HG03196 (cell line): ENCODE data around the gene SLC22A4.

Source experiments
- ATAC-seq: cut with Tn5 transposase; IDR thresholded peaks from one replicate; pipeline ENCODE4 v1.9.1; 2021; ENCODE audit not compliant: unreplicated experiment

SLC22A4 gene

GRCh38 chr5:132293992-132294727 lies at the start of gene SLC22A4:
Gene SLC22A4 (plus strand): TSS chr5:132294394. CDS start chr5:132294617, 223 bp downstream.
- peak; percentile 65 for ATAC-seq

DNA sequence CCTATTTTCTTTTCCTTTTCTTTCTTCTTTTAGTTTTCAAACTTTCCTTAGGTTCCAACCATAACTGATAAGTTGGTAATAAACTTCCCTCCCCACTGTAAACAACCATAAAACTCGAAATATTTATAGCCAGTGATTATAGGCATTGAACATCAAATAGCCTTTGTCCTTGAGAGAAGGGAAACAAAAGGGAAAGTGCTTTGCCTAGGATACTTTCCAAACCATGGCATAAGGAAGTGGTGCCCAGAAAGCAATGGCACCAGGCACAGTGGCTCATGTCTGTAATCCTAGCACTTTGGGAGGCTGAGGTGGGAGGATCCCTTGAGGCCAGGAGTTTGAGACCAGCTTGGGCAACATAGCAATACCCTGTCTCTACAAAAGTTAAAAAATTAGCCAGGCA lies 48.6 kb upstream of the SLC22A4 start:
- no peak for ATAC-seq

DNA sequence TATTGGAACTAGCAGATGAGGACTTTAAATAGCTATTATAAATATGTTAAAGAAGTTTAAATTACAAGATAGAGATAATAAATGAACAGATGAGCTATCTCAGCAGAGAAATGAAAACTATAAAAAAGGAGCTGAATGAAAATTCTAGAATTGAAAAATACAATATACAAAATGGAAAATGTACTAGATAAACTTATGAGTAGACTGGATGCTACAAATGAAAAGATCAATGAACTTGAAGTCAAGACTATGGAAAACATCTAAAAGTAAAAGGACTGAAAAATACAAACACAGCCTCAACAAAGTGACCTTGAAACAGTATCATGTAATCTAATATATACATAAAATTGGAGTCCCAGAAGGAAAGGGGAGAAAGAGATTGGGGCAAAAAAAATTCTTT lies 47.4 kb upstream of the SLC22A4 start:
- no peak for ATAC-seq

- no peak for ATAC-seq
Measured at GRCh38 chr5:132250547-132250946, 43.6 kb upstream of the SLC22A4 start.

GRCh38 chr5:132251220-132251725 lies 42.9 kb upstream of the SLC22A4 start:
- no peak for ATAC-seq

DNA sequence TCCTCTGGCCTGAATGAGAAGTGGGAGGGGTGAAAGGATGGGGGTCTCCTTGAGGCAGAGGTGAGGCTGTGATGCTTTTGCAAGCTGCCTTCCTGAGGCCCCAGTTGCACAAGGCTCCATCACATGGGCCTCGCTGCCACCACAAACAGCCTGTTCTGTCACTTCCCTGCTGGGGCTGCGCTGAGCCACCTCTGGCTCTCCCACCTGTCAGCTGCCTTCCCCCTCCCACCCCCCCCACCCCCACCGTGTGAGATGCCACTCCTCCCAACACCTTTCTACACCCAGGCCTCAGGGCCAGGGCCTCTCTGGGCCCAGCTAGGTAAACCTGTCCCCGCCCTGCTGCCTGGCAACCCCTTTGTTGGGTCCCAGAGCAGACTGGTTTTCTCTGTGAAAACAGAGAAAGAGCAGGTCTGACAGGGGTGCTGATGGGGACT lies 41.2 kb upstream of the SLC22A4 start:
- ATAC-seq, result no peak

GRCh38 chr5:132253452-132254320 lies 40.5 kb upstream of the SLC22A4 start:
- ATAC-seq, result no peak

DNA sequence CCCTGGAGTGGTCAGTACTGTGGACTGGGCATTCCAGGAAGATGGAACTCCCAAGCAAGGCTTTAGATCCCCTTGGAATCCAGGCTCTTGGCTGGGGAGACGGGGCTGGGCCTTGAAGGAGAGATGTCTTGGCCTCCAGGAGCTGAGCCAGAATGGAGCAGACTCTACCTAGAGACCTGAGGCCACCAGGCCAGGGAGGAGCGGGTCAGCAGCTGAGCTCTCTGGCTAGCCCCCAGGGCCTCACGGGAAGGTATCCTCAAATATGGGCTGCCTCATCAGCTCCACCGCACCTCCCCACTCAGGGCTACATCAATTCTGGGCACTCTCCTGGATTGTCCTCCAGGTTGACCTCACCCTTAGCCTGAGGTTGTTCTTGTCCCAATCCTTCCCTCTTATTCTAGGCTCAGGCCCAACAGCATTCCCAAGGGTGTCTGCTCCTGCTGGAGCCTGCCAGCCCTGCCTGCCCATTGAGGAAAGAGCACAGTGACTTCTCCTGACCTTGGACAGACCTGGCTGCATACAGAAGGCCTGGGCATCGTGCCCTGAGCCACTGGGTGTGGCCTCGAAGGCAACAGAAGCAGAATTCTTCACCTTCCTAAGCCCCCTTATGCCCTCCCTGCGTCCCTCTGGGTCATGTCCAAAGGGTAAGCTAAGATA lies 39.7 kb upstream of the SLC22A4 start:
- ATAC-seq, result no peak

DNA sequence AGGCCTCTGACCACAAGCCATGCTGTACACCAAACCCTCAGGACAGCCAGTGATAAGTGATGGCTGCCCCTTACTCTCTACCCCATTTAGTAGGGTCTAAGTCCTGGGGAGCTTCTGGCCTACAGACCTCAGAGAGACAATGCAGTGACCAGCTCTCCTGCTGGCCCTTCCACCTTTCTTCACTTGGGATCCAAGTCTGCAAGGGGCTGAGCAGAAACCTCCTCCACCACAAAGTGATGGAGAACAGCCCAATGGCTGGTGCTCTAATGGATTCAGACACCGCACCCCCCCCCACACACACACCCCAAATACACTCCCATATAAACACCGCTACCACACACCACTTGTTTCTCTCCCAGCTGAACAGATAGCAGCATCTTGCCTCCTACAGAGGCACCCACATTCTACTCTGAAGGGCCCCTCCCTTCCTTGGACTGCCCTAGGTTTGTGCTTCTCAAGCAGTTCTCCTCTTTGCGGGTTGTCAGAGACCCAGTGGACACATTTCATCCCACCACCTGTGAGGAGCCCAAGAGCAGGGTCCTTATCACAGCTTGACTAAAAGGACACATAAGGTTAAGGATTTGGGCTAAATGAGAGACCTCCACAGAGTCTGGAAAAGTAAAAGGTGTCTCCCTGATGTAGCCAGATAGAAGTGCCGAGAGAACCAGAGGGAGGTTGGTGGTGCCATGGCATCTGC lies 38.0 kb upstream of the SLC22A4 start:
- ATAC-seq, result no peak

- no peak for ATAC-seq
Measured at GRCh38 chr5:132256783-132257130, 37.4 kb upstream of the SLC22A4 start.

- no peak for ATAC-seq
Measured at GRCh38 chr5:132257131-132258101, 36.8 kb upstream of the SLC22A4 start, which contains the start of gene PDLIM4. Gene PDLIM4 (plus strand): TSS chr5:132257696. CDS start chr5:132257735, 39 bp downstream.

DNA sequence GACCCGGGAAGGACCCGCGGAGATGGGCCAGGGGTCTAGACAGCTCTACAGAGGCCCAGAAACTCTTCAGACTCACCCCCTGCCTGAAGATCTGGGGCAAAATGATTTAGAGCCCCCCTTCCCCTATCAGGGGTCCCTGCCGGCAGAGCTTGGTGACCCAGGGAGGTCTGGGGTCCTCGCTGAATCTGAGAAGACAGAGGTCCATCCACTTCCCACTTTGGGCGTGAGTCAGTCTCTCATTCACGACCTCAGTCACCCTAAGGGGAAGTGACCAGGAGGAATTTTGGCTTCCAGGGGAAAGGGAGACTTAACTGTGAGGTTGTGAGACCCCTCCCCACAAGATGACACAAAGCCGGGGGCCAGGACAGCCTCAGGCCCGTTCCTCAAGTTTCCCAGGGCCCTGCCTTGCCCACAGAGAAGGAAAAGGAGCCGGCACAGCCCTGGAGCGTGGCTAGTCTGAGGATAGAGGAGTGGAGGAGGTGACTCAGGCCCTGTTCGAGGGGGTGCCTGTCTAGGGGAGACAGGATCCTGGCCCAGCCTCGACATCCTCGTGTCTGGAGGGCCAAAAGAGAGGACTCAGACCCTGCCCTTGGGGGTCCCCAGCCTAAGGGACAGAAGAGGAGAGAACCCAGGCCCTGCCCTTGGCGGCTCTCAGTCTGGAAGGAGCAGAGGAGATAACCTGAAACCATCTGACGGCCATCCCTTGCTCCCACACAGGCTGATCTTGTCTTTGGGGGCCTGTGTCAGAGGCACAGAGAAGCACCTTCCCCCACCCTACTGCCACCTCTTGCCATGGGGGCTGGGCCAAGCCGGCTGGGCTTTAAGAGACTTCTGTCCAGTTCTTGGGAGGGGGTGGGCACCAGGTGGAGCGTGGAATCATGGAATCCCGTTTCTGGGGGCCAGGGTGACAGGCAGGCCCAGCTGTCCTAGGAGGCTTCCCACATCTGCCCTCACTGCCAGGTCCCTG lies 35.8 kb upstream of the SLC22A4 start:
- no peak for ATAC-seq

GRCh38 chr5:132259069-132259851 lies 34.9 kb upstream of the SLC22A4 start:
- ATAC-seq, result no peak

- ATAC-seq, result no peak
Measured at GRCh38 chr5:132260051-132260450, 34.1 kb upstream of the SLC22A4 start.

- no peak for ATAC-seq
Measured at GRCh38 chr5:132260714-132261551, 33.3 kb upstream of the SLC22A4 start.

GRCh38 chr5:132261881-132262845 lies 32.0 kb upstream of the SLC22A4 start:
- no peak for ATAC-seq
